Uterus (tissue), 2 donors: ENCODE data around the gene HUS1B.

Experiments used
- CTCF ChIP-seq, 4 experiments: fragments of 200-600 bp in 2 of 4; fragments of 450-650 bp in 2 of 4; sonication (generic) in 2 of 4; IDR thresholded peaks; one replicate each; pipeline ENCODE4 v1.5.1; 2016 to 2019; ENCODE audit warnings: antibody characterized with exemption in 4 of 4, mild to moderate bottlenecking in 2 of 4, moderate library complexity in 1 of 4
- POLR2A ChIP-seq, 2 donors: fragments of 450-650 bp; IDR thresholded peaks; one replicate each; pipeline ENCODE4 v1.6.1; 2016; ENCODE audit warnings: antibody characterized with exemption in 2 of 2, mild to moderate bottlenecking in 1 of 2, moderate library complexity in 1 of 2

DNA sequence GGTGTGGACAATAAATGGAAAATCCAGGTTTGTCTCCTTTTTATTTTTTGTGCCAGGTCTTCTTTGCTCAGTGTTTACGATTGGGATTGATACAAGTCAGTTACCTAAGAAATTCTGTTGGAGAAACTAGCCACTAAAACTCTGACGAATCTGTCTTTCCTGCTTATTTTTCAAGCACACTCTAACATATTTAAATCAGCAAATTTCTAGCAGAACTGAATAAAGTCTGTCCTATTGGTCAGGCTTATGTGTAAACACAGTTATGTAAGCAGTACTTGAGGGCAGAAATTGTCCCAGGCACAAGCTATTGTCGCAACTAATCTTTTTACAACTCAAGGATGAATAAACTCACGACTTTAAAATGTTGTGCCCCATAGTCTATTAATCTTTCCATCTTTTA, 48.1 kb upstream of the HUS1B start:
- no peak for TF ChIP-seq CTCF (IDR thresholded peaks at IDR 0.05)
- no peak for TF ChIP-seq POLR2A (IDR thresholded peaks at IDR 0.05)
